Right lobe of liver (tissue), 6 donors: ENCODE results near the gene TRIM17. TPM values are rescaled to one million over a fixed set of nuclear protein-coding genes. Genes with fewer than 3 reads are reported as not detected.
A peak's percentile ranks its signal among the peaks of the same experiment; 100 is the strongest.

ENCODE experiments used
- ATAC-seq, 4 donors: fragments of 200-7000 bp; cut with Tn5 transposase; one replicate each; pipeline ENCODE4 v1.9.1; 2020; ENCODE audit warnings: mild to moderate bottlenecking in 4 of 4, moderate library complexity in 4 of 4
- DNase-seq, 3 donors: peaks; one replicate each; pipeline ENCODE4 v3.0.0-alpha.2; 2020
- H3K27ac ChIP-seq, 3 donors: fragments of 200-600 bp; one replicate each; pipeline ENCODE4 v1.8.0; 2022
- H3K27me3 ChIP-seq, 2 donors: fragments of 200-600 bp; one replicate each; pipeline ENCODE4 v1.8.0; 2022
- H3K36me3 ChIP-seq, 4 donors: fragments of 200-600 bp; sonication (generic) in 1 of 4; one replicate each; pipeline versions ENCODE4 v1.5.1 to v1.8.0; 2017 to 2022; ENCODE audit warnings: control low read depth in 1 of 4
- H3K4me1 ChIP-seq, 4 donors: fragments of 200-600 bp; sonication (generic) in 1 of 4; one replicate each; pipeline versions ENCODE4 v1.5.1 to v1.8.0; 2017 to 2022; ENCODE audit warnings: control low read depth in 1 of 4
- H3K4me3 ChIP-seq, 3 donors: fragments of 200-600 bp; one replicate each; pipeline ENCODE4 v1.8.0; 2022
- H3K9me3 ChIP-seq, 4 donors: fragments of 200-600 bp; sonication (generic) in 1 of 4; one replicate each; pipeline versions ENCODE4 v1.5.1 to v1.8.0; 2017 to 2022; ENCODE audit warnings: control low read depth in 1 of 4
- POLR2A ChIP-seq: fragments of 450-650 bp; IDR thresholded peaks from one replicate; pipeline ENCODE4 v1.6.1; 2017; ENCODE audit warnings: antibody characterized with exemption, mild to moderate bottlenecking
- WGBS: methylation state at CpG from one replicate; pipeline ENCODE4 v1.1.6; 2018; ENCODE audit warnings: low coverage, low lambda C conversion rate; ENCODE audit not compliant: insufficient coverage; ENCODE audit errors: missing lambda C conversion rate; 5-methylcytosine and 5-hydroxymethylcytosine counted together
- intact Hi-C, 2 donors: fragments of 100-400 bp; cut with DNase I; formaldehyde crosslinking; loops; one replicate each; pipeline versions ENCODE4 v1.11.2 to v1.14.1; 2022
- total RNA-seq, 6 experiments: library from RNA; depleted of rRNA in 2 of 6; stranded (reverse); fragments of >200 nt in 2 of 6; fragmentation: NEBNext Ultra II Directional in 3 of 6; extraction: Animal tissue kit (Norgen Biotek cat#: 25700) in 3 of 6; gene quantifications; one replicate each; pipeline versions ENCODE4 v1.1.0 to v1.2.4, GENCODE V29; 2016 to 2023
- TF ChIP-seq, protein P1 (sequence below), 4 donors: fragments of 200-600 bp in 3 of 4; fragments of 450-650 bp in 1 of 4; IDR thresholded peaks; one replicate each; pipeline versions ENCODE4 v1.5.1 to v1.8.0; 2016 to 2022; ENCODE audit warnings: antibody characterized with exemption in 4 of 4, mild to moderate bottlenecking in 2 of 4
- donor health status: DM: no; HTN: yes; CAD: no.
- donor health status: DM: no; HTN: no; CAD: no.
- donor health status: DM: no; HTN: no; CAD: no.
- donor health status: DM: no; HTN: yes; CAD: no.
- donor health status: DM: no; HTN: yes; CAD: no.

TRIM17 gene
- total RNA-seq, 6 experiments from 2014 or later: not detected

DNA sequence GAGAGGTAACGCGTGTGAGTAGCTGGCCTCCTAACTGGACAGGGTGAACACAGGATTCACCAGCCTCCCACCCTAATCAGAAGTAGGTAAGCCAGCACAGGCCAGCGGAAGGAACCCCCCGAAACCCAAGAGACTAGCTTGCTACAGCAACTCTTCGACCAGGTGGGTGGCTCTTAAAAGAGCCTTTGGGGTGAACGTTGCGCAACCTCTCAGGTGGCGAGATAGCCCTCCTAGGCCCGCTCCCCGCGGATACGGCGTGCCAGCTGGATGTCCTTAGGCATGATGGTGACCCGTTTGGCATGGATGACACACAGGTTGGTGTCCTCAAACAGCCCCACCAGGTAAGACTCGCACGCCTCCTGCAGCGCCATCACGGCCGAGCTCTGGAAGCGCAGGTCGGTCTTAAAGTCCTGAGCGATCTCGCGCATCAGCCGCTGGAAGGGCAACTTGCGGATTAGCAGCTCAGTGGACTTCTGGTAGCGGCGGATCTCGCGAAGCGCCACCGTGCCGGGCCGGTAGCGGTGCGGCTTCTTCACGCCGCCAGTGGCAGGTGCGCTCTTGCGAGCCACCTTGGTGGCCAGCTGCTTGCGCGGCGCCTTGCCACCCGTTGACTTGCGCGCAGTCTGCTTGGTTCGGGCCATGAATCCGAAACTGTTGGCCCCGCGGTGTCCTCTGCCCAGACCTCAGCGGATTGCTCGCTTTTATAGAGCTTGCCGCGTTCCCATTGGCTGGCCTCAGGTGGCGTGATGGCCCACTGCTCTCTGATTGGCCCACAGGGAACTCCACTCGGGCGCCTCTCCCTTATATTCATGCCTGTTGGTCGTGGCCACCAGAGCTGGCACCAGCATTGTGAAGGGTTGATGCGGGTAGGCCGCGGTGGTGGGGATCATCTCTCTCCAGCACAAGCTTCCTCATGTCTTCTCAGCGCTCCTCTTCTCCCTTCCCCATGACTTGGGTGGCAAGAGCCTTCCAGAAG is 8.3 kb upstream of the TRIM17 start:
- no peaks in the 10 kb centered on the region for H3K27me3 ChIP-seq
- intact Hi-C loops: no loop called here
- H3K27ac ChIP-seq: no peak overlapping the region
- H3K4me1 ChIP-seq: peaks cover 0 to 13% (median 6%) of the 10 kb centered on the region in 4 donors
- no peaks in the 10 kb centered on the region for H3K9me3 ChIP-seq
- H3K36me3 ChIP-seq: no peaks in the 10 kb centered on the region
- ATAC-seq (no peak), DNase-seq (no peak)
- no peak overlapping the region for H3K4me3 ChIP-seq
- 87% methylated on average over 3 of the region's 62 CpGs for WGBS
- TF ChIP-seq, protein P1, sequence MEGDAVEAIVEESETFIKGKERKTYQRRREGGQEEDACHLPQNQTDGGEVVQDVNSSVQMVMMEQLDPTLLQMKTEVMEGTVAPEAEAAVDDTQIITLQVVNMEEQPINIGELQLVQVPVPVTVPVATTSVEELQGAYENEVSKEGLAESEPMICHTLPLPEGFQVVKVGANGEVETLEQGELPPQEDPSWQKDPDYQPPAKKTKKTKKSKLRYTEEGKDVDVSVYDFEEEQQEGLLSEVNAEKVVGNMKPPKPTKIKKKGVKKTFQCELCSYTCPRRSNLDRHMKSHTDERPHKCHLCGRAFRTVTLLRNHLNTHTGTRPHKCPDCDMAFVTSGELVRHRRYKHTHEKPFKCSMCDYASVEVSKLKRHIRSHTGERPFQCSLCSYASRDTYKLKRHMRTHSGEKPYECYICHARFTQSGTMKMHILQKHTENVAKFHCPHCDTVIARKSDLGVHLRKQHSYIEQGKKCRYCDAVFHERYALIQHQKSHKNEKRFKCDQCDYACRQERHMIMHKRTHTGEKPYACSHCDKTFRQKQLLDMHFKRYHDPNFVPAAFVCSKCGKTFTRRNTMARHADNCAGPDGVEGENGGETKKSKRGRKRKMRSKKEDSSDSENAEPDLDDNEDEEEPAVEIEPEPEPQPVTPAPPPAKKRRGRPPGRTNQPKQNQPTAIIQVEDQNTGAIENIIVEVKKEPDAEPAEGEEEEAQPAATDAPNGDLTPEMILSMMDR (IDR thresholded peaks at IDR 0.05): no peak
- no peak for TF ChIP-seq POLR2A

- no peaks in the 10 kb centered on the region for H3K9me3 ChIP-seq
- DNase-seq (peak; percentile 68 to 76 (median 68)), ATAC-seq (peak; percentile 92 to 98 (median 97))
- TF ChIP-seq, protein P1 (IDR thresholded peaks at IDR 0.05): no peak
- TF ChIP-seq POLR2A: no peak
- H3K4me3 ChIP-seq: no peak overlapping the region
- WGBS: 55% methylated on average over 6 of the region's 7 CpGs
- intact Hi-C loops: no loop called here
- no peak overlapping the region for H3K27ac ChIP-seq
- no peaks in the 10 kb centered on the region for H3K27me3 ChIP-seq
- H3K4me1 ChIP-seq: peaks cover 0 to 13% (median 6%) of the 10 kb centered on the region in 4 donors
- H3K36me3 ChIP-seq: no peaks in the 10 kb centered on the region
These were observed 6.9 kb upstream of the TRIM17 start for GRCh38 chr1:228423404-228424053.

DNA sequence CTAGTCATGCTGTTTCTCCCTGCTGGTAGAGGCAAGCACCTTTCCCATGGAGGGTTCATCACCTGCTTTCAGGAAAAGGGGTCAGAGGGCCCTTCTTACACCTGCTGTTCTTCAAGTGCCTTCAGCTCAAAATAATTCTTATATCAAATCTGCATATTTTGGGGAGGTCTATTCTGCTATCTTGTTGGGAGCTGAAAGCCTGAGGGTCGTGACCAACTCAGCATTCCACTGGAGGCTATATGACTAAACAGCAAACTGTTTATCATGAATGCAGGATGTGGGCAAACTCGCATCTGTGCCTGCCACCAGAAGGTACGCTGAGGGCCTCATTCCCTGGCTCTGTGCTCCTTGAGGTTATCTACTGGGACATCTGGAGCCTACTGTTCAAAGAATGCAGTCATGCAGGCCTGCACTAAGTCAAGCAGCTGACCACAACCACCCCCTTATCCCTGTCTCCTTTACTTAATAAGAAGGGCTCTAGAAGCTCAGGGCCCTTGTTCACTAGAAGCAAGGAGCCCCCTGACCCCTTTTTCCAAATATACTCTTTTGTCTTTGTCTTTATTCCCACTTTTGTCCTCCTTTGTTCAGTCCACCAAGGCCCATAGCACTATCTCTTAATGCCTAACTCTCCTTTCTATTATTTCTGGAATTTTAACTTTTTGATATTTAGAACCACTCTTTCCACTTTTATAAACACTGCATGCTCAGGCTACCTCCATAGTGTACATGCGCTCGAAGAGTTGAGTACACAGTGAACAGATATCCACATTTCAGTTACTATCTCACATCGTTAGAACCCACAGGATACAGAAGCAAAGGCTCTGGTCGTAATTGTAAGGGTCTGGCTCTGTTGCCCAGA is 4.5 kb upstream of the TRIM17 start:
- DNase-seq (no peak), ATAC-seq (no peak)
- no peak for TF ChIP-seq POLR2A
- TF ChIP-seq, protein P1 (IDR thresholded peaks at IDR 0.05): no peak
- 88% methylated on average over 4 of the region's 7 CpGs for WGBS
- intact Hi-C loops: no loop called here
- H3K9me3 ChIP-seq: no peaks in the 10 kb centered on the region
- no peaks in the 10 kb centered on the region for H3K27me3 ChIP-seq
- H3K36me3 ChIP-seq: no peaks in the 10 kb centered on the region
- peaks cover 0 to 15% (median 6%) of the 10 kb centered on the region in 4 donors for H3K4me1 ChIP-seq
- no peak overlapping the region for H3K27ac ChIP-seq
- H3K4me3 ChIP-seq: no peak overlapping the region

DNA sequence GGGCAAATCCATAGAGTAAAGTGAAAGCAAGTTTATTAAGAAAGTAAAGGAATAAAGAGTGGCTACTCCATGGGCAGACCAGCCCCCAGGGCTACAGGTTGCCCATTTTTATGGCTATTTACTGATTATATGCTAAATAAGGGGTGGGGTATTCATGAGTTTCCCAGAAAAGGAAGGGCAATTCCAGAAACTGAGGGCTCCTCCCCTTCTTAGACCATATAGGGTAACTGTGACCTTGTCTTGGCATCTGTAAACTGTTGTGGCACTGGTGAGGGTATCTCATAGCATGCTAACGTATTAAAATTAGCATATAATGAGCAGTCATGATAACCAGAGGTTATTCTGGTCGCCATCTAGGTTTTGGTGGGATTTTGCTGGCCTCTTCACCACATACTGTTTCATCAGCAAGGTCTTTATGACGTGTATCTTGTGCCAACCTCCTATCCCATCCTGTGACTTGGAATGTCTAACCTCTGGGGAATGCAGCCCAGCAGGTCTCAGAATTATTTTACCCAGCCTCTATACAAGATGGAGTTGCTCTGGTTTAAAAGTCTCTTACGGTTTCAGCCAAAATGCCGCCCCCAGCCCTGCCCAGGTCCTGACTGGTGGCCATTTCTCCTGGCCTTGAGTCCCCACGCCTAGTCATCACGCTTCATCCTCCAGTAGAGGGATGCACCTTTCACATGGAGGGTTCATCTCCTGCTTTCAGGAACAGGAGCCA is 982 bp upstream of the TRIM17 start:
- no peak overlapping the region for H3K4me3 ChIP-seq
- H3K36me3 ChIP-seq: no peaks in the 10 kb centered on the region
- no peak overlapping the region for H3K27ac ChIP-seq
- peaks cover 0 to 7% (median 0%) of the 10 kb centered on the region in 4 donors for H3K4me1 ChIP-seq
- no peaks in the 10 kb centered on the region for H3K27me3 ChIP-seq
- H3K9me3 ChIP-seq: no peaks in the 10 kb centered on the region
- intact Hi-C loops: no loop called here
- no peak for TF ChIP-seq POLR2A
- TF ChIP-seq, protein P1 (IDR thresholded peaks at IDR 0.05): no peak
- 93% methylated on average over 3 of the region's 7 CpGs for WGBS
- ATAC-seq: no peak
- no peak for DNase-seq
